NCI-H510A treated with DMSO at 0.1 percent for 48 hours (cell line): Measurements from ENCODE around the gene NCKIPSD.
A peak's percentile ranks its signal among the peaks of the same experiment; 100 is the strongest.

Experiments
- DNase-seq: peaks from one replicate; lab custom pipeline; 2025; lab: John Stamatoyannopoulos, UW

The NCKIPSD gene

GRCh38 chr3:48678566-48679380 lies 6.9 kb downstream of the NCKIPSD start:
- DNase-seq: no peak

- no peak for DNase-seq
Measured at GRCh38 chr3:48678056-48678455, 7.7 kb downstream of the NCKIPSD start.

- no peak for DNase-seq
Measured at GRCh38 chr3:48674505-48674904, 11.2 kb downstream of the NCKIPSD start.

GRCh38 chr3:48672522-48672921 lies 13.2 kb downstream of the NCKIPSD start:
- no peak for DNase-seq

GRCh38 chr3:48664929-48665328 lies 20.8 kb downstream of the NCKIPSD start:
- no peak for DNase-seq

GRCh38 chr3:48664313-48664644 lies 21.4 kb downstream of the NCKIPSD start:
- DNase-seq: no peak

- peak; percentile 93 for DNase-seq
Measured at GRCh38 chr3:48663489-48664312, 22.0 kb downstream of the NCKIPSD start.

GRCh38 chr3:48662753-48663488 lies 22.8 kb downstream of the NCKIPSD start, which contains the start of gene CELSR3:
CELSR3 (minus strand) TSS chr3:48662886; CDS start chr3:48662634, 252 bp downstream.
- peak; percentile 69 for DNase-seq

- DNase-seq: no peak
Measured at GRCh38 chr3:48662145-48662752, 23.5 kb downstream of the NCKIPSD start.

- DNase-seq: no peak
Measured at GRCh38 chr3:48661501-48662144, 24.1 kb downstream of the NCKIPSD start.

- DNase-seq: no peak
Measured at GRCh38 chr3:48660800-48661400, 24.8 kb downstream of the NCKIPSD start.

GRCh38 chr3:48656841-48657281 lies 28.9 kb downstream of the NCKIPSD start:
- no peak for DNase-seq

- DNase-seq: no peak
Measured at GRCh38 chr3:48656061-48656840, 29.5 kb downstream of the NCKIPSD start.

- no peak for DNase-seq
Measured at GRCh38 chr3:48655606-48656005, 30.1 kb downstream of the NCKIPSD start.

- no peak for DNase-seq
Measured at GRCh38 chr3:48655063-48655462, 30.7 kb downstream of the NCKIPSD start.

- no peak for DNase-seq
Measured at GRCh38 chr3:48652923-48653715, 32.6 kb downstream of the NCKIPSD start.

GRCh38 chr3:48651771-48652170 lies 33.9 kb downstream of the NCKIPSD start:
- no peak for DNase-seq

GRCh38 chr3:48650723-48651122 lies 35.0 kb downstream of the NCKIPSD start:
- DNase-seq: no peak

GRCh38 chr3:48648188-48648850 lies 37.4 kb downstream of the NCKIPSD start:
- no peak for DNase-seq
